Common myeloid progenitor, CD34-positive (primary cell): ENCODE results near the gene ADARB2.
"Not testable (repeated sequence)": the region's sequence is repeated elsewhere in the genome, so short reads cannot be mapped to it uniquely, and the experiment has no call there.

Experiments used
- CTCF ChIA-PET: fragments of 350-600 bp; sonication (Branson Sonifier 250); formaldehyde crosslinking; loops from one replicate; lab custom pipeline; 2021; ENCODE audit warnings: antibody characterized with exemption; lab: Charles Lee
- POLR2A ChIA-PET: fragments of 350-600 bp; sonication (Branson Sonifier 250); formaldehyde crosslinking; loops from one replicate; lab custom pipeline; 2021; ENCODE audit warnings: antibody characterized with exemption; lab: Charles Lee
- DNase-seq, 3 donors: peaks; one replicate each; pipeline versions ENCODE4 v3.0.0 to v3.0.0-alpha.2; 2013
- H3K27ac ChIP-seq, 2 experiments: 1 replicate in 1 of 2; 2 replicates in 1 of 2; pipeline ENCODE4 v1.7.0; 2013; ENCODE audit warnings: inconsistent platforms in 2 of 2, low read length in 2 of 2, mild to moderate bottlenecking in 2 of 2, low read depth in 1 of 2, moderate library complexity in 1 of 2; ENCODE audit not compliant: severe bottlenecking in 2 of 2, insufficient read depth in 1 of 2, poor library complexity in 1 of 2
- H3K27me3 ChIP-seq, 5 experiments: replicated peaks in 2 of 5; 1 replicate in 3 of 5; 2 replicates in 2 of 5; pipeline versions ENCODE4 v1.6.1 to v1.7.0; 2013; ENCODE audit warnings: low read length in 4 of 5, mild to moderate bottlenecking in 2 of 5, moderate library complexity in 2 of 5, inconsistent platforms in 1 of 5; ENCODE audit not compliant: insufficient read depth in 5 of 5, control insufficient read depth in 4 of 5
- H3K36me3 ChIP-seq, 4 experiments: 1 replicate in 2 of 4; 2 replicates in 2 of 4; pipeline versions ENCODE4 v1.6.1 to v1.7.0; 2013; ENCODE audit warnings: low read length in 3 of 4, control low read depth in 1 of 4, mild to moderate bottlenecking in 1 of 4; ENCODE audit not compliant: control insufficient read depth in 4 of 4, insufficient read depth in 4 of 4
- H3K4me1 ChIP-seq, 4 experiments: 1 replicate in 3 of 4; 2 replicates in 1 of 4; pipeline versions ENCODE4 v1.6.1 to v1.7.1; 2013; ENCODE audit warnings: low read length in 3 of 4, mild to moderate bottlenecking in 3 of 4, control low read depth in 1 of 4, inconsistent platforms in 1 of 4, moderate library complexity in 1 of 4; ENCODE audit not compliant: control insufficient read depth in 4 of 4, insufficient read depth in 4 of 4; ENCODE audit errors: control extremely low read depth in 1 of 4
- H3K4me3 ChIP-seq, 7 experiments: 1 replicate in 4 of 7; 2 replicates in 3 of 7; pipeline versions ENCODE4 v1.5.1 to v1.7.0; 2013; ENCODE audit warnings: mild to moderate bottlenecking in 7 of 7, low read length in 6 of 7, moderate library complexity in 6 of 7, inconsistent platforms in 2 of 7, low read depth in 2 of 7, control low read depth in 1 of 7; ENCODE audit not compliant: insufficient read depth in 4 of 7, control insufficient read depth in 1 of 7; ENCODE audit errors: extremely low read depth in 1 of 7
- H3K9me3 ChIP-seq, 5 experiments: 1 replicate in 4 of 5; 2 replicates in 1 of 5; pipeline versions ENCODE4 v1.6.1 to v1.7.1; 2013; ENCODE audit warnings: low read length in 4 of 5, mild to moderate bottlenecking in 2 of 5, inconsistent platforms in 1 of 5, low read depth in 1 of 5, moderate library complexity in 1 of 5; ENCODE audit not compliant: control insufficient read depth in 4 of 5, insufficient read depth in 2 of 5; ENCODE audit errors: control extremely low read depth in 1 of 5
- WGBS: methylation state at CpG from one replicate; pipeline ENCODE4 v1.1.5; 2013; ENCODE audit not compliant: insufficient coverage; 5-methylcytosine and 5-hydroxymethylcytosine counted together

ADARB2 gene

DNA sequence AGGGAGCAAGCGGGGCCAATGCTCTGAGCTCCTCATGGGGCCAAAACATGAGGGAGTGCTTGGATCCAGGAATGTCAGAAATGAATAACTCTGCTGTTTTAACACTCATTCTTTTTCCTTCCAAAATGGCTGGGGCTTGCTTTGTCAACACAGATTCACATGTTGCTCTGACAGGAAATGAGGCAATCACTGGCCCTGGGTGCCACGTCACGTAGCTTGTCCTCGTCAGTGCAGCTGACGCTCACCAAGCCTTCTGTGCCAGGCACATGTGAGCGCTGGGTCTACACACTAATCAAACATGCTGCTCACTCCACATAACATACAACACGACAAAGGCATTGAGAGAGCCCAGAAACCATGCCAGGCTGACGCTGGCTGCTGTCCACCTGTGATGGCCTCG is 482.2 kb downstream of the ADARB2 start:
- H3K27me3 ChIP-seq: peaks cover 6 to 59% (median 10%) of the 10 kb centered on the region in 5 experiments
- no peak overlapping the region for H3K27ac ChIP-seq
- H3K4me3 ChIP-seq: no peak overlapping the region
- 82% methylated on average over 7 of the region's 9 CpGs for WGBS
- peak; percentile 49 to 74 (median 57) for DNase-seq
- H3K9me3 ChIP-seq: peaks cover 0 to 4% (median 0%) of the 10 kb centered on the region in 5 experiments
- H3K36me3 ChIP-seq: no peaks in the 10 kb centered on the region
- H3K4me1 ChIP-seq: peaks cover 12 to 40% (median 22%) of the 10 kb centered on the region in 4 experiments
- CTCF ChIA-PET: interaction anchor here (1.9 kb wide), 1 partner anchor 11 kb away, joined by 8 read pairs; no protein-coding TSS in a partner anchor
- POLR2A ChIA-PET: no interaction called here

DNA sequence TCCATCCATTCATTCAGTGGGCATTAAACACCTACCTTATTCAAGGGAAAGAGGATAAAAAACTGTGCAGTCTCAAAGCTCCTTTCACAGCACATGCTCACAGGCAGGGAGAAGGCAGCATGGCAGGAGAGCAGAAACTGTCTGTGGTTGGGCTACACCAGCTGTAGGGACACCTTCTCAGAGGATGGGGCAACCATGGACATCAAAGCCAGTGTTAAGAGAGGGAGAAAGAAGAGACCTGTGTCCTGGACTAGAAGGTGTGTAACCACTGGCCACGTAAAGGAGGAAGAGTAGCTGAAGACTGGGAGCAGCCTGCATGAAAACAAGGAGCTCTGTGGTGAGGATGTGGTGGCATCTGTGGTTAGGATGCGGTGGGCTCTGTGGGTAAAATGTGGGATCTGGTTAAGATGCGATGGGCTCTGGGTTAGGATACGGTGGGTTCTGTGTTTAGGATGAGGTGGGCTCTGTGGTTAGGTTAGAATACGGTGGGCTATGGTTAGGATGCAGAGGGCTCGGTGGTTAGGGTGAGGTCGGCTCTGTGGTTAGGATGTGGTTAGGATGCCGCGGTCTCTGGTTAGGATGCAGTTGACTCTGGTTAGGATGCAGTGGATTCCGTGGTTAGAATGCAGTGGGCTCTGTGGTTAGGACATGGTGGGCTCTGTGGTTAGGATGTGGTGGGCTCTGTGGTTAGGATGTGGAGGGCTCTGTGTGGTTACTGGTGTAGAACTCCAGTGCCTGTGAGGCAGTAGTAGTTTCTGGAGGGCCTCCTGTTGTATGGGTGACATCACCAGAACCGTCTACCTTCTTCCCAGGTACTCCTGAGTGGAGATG is 483.6 kb downstream of the ADARB2 start:
- Histone ChIP-seq H3K4me3 (no peak overlapping the region), H3K27ac (no peak overlapping the region), H3K36me3 (no peaks in the 10 kb centered on the region), H3K4me1 (peaks cover 13 to 40% (median 22%) of the 10 kb centered on the region in 4 experiments), H3K27me3 (peaks cover 6 to 72% (median 15%) of the 10 kb centered on the region in 5 experiments), H3K9me3 (peaks cover 0 to 4% (median 0%) of the 10 kb centered on the region in 5 experiments)
- DNase-seq: peak; percentile 58 to 65 (median 64)
- WGBS: 2% methylated on average over 7 of the region's 11 CpGs
- POLR2A ChIA-PET: interaction anchor here (0.5 kb wide), 1 partner anchor 345 kb away, joined by 9 read pairs; no protein-coding TSS in a partner anchor
- CTCF ChIA-PET: no interaction called here

DNA sequence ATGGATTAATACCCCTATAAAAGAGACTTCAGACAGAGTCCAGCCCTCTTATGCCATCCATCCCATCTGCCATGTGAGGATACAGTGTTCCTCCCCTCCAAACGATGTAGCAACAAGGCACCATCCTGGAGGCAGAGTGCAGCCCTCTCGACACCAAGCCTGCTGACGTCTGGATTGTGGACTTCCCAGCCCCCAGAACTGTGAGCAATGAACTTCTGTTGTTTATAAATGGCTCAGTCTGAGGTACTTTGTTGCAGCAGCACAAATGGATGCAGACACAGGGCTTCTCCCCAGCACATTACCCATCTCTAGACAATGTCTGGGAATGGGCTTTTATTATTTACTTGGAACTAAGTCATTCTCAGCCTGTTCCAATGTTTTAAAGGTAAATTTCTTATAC is 485.6 kb downstream of the ADARB2 start:
- WGBS: 79% methylated on average over 3 of the region's 3 CpGs
- peaks cover 15 to 32% (median 22%) of the 10 kb centered on the region in 4 experiments for H3K4me1 ChIP-seq
- no peak overlapping the region for H3K27ac ChIP-seq
- POLR2A ChIA-PET: no interaction called here
- CTCF ChIA-PET: no interaction called here
- no peak for DNase-seq
- H3K36me3 ChIP-seq: no peaks in the 10 kb centered on the region
- H3K4me3 ChIP-seq: no peak overlapping the region
- peaks cover 3 to 75% (median 21%) of the 10 kb centered on the region in 5 experiments for H3K27me3 ChIP-seq
- H3K9me3 ChIP-seq: peaks cover 0 to 4% (median 0%) of the 10 kb centered on the region in 5 experiments

DNA sequence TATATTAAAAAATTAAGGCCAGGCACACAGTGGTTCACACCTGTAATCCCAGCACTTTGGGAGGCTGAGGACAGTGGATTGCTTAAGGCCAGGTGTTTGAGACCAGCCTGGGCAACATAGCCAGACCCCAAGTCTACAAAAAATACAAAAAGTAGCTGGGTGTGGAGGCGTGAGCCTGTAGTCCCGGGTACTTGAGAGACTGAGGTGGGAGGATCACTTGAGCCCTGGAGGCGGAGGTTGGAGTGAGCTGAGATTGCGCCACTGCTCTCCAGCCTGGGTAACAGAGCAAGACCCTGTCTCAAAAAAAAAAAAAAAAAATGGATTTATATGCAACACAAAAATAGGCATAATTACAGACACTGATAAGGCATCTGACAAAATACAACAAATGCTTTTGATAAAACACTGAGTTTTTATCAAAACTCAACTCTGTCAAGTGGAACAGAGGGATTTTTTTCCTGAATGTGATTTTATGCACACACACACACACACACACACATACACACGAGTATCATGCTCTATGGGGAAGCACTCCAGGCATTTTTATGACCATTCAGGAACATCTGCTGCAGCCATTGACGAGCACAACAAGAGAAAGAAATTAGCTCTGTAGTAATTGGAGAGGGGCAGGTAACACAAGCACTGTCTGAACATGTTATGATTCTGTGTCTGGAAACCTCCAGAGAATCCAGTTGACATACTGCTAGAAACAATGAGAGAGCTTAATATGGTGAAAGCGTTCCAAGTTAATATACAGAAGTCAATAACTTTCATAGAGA is 488.0 kb downstream of the ADARB2 start:
- WGBS: 69% methylated on average over 3 of the region's 7 CpGs
- no peak for DNase-seq
- no peak overlapping the region for H3K27ac ChIP-seq
- no peaks in the 10 kb centered on the region for H3K36me3 ChIP-seq
- no peak overlapping the region for H3K4me3 ChIP-seq
- H3K4me1 ChIP-seq: peaks cover 5 to 8% (median 6%) of the 10 kb centered on the region in 4 experiments
- CTCF ChIA-PET: no interaction called here
- H3K9me3 ChIP-seq: peaks cover 0 to 4% (median 0%) of the 10 kb centered on the region in 5 experiments
- POLR2A ChIA-PET: no interaction called here
- peaks cover 3 to 61% (median 16%) of the 10 kb centered on the region in 5 experiments for H3K27me3 ChIP-seq

DNA sequence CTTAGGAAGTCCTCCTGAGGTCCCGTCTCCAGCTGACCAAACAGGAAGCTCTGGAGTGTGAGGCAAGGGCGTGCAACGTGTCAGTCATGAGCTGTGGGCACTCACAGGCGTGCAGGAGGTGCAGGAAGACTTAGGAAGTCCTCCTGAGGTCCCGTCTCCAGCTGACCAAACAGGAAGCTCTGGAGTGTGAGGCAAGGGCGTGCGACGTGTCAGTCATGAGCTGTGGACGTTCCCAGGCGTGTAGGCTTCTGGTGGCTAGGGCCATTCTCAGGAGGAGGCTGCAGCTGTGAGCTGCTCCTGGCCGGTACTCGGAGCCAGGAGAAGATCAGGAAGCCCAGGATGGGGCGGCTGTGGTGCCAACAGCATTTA is 489.1 kb downstream of the ADARB2 start:
- POLR2A ChIA-PET, DNase-seq, H3K4me1 ChIP-seq, H3K36me3 ChIP-seq, H3K4me3 ChIP-seq, H3K27ac ChIP-seq, CTCF ChIA-PET, H3K9me3 ChIP-seq: not testable (repeated sequence)
- peaks cover 3 to 60% (median 14%) of the 10 kb centered on the region in 5 experiments for H3K27me3 ChIP-seq
- 0% methylated on average over 11 of the region's 13 CpGs for WGBS

DNA sequence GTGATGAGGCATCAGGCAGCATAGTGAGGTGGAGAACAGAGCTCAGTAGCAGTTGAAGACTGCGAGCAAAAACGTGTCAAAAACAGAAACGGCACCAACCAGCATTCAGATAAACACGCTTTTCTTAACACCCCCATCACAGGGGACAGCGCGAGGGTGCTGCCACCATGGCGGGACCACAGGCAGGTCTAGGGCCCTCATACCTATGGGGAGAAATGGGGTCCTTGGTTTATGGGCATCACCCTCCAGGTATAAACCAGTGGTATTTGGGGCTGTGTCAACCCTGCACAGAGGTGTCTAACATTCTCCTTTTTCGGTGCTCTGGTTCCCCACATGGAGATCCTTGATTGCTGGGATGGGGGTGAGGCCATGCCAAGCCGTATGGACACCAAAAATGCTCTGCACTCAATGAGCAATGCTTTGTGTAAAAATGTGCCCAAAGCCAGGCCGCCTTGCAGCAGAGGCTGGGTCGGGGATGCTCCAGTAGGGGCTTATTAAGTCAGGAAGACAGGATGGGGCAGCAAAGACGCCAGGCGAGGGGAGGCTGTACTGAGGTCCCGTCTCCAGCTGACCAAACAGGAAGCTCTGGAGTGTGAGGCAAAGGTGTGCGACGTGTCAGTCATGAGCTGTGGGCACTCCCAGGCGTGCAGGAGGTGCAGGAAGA is 489.6 kb downstream of the ADARB2 start:
- DNase-seq: no peak
- WGBS: 42% methylated on average over 14 of the region's 17 CpGs
- POLR2A ChIA-PET: no interaction called here
- H3K36me3 ChIP-seq: no peaks in the 10 kb centered on the region
- CTCF ChIA-PET: no interaction called here
- H3K27me3 ChIP-seq: peaks cover 3 to 58% (median 14%) of the 10 kb centered on the region in 5 experiments
- H3K4me1 ChIP-seq: peaks cover 4 to 7% (median 5%) of the 10 kb centered on the region in 4 experiments
- H3K9me3 ChIP-seq: peaks cover 0 to 4% (median 0%) of the 10 kb centered on the region in 5 experiments
- no peak overlapping the region for H3K4me3 ChIP-seq
- no peak overlapping the region for H3K27ac ChIP-seq
